ENCODE measurements around the gene FNDC3B. TPM values are rescaled to one million over a fixed set of nuclear protein-coding genes. Genes with fewer than 3 reads are reported as not detected.

FNDC3B gene
- total RNA-seq, 1 donor from 2014 or later, result 56.1 TPM

GRCh38 chr3:172066880-172067796 lies 27.8 kb downstream of the FNDC3B start:
- ATAC-seq (ENCODE audit: poor library complexity) (no peak), DNase-seq (no peak)
- intact Hi-C loops (cut with DNase I), result no loop called here

- intact Hi-C loops (cut with DNase I), result no loop called here
- DNase-seq (no peak), ATAC-seq (ENCODE audit: poor library complexity) (no peak)
Observed at GRCh38 chr3:172067837-172068440, 28.6 kb downstream of the FNDC3B start.

- intact Hi-C loops (cut with DNase I), result no loop called here
- DNase-seq (no peak), ATAC-seq (ENCODE audit: poor library complexity) (no peak)
Observed at GRCh38 chr3:172068977-172069376, 29.6 kb downstream of the FNDC3B start.

GRCh38 chr3:172069478-172069877 lies 30.1 kb downstream of the FNDC3B start:
- no peak for ATAC-seq (ENCODE audit: poor library complexity)
- intact Hi-C loops (cut with DNase I), result no loop called here

GRCh38 chr3:172070269-172070668 lies 30.9 kb downstream of the FNDC3B start:
- intact Hi-C loops (cut with DNase I), result no loop called here
- no peak for DNase-seq
- no peak for ATAC-seq (ENCODE audit: poor library complexity)

More at GRCh38 chr3:172069478-172069877, 30.1 kb downstream of the FNDC3B start:
- DNase-seq, result no peak

GRCh38 chr3:172070802-172071201 lies 31.4 kb downstream of the FNDC3B start:
- no peak for ATAC-seq (ENCODE audit: poor library complexity)
- intact Hi-C loops (cut with DNase I), result no loop called here
- no peak for DNase-seq

- intact Hi-C loops (cut with DNase I), result no loop called here
- ATAC-seq (ENCODE audit: poor library complexity) (no peak), DNase-seq (no peak)
Observed at GRCh38 chr3:172071780-172072330, 32.5 kb downstream of the FNDC3B start.

GRCh38 chr3:172072543-172072942 lies 33.2 kb downstream of the FNDC3B start:
- ATAC-seq (ENCODE audit: poor library complexity) (no peak), DNase-seq (no peak)
- intact Hi-C loops (cut with DNase I), result no loop called here

GRCh38 chr3:172073262-172073915 lies 34.0 kb downstream of the FNDC3B start:
- no peak for ATAC-seq (ENCODE audit: poor library complexity)
- intact Hi-C loops (cut with DNase I), result no loop called here

GRCh38 chr3:172074032-172074431 lies 34.7 kb downstream of the FNDC3B start:
- DNase-seq, result no peak
- intact Hi-C loops (cut with DNase I), result no loop called here
- ATAC-seq (ENCODE audit: poor library complexity), result no peak

More at GRCh38 chr3:172073262-172073915, 34.0 kb downstream of the FNDC3B start:
- DNase-seq, result no peak

GRCh38 chr3:172074586-172074985 lies 35.2 kb downstream of the FNDC3B start:
- intact Hi-C loops (cut with DNase I), result no loop called here
- DNase-seq, result no peak
- peak; percentile 75 for ATAC-seq (ENCODE audit: poor library complexity)

- DNase-seq (no peak), ATAC-seq (ENCODE audit: poor library complexity) (no peak)
- intact Hi-C loops (cut with DNase I), result no loop called here
Observed at GRCh38 chr3:172076212-172076611, 36.8 kb downstream of the FNDC3B start.

- no peak for ATAC-seq (ENCODE audit: poor library complexity)
- DNase-seq, result no peak
- intact Hi-C loops (cut with DNase I), result no loop called here
Observed at GRCh38 chr3:172077197-172077757, 37.9 kb downstream of the FNDC3B start.

- DNase-seq, result no peak
- intact Hi-C loops (cut with DNase I), result no loop called here
- ATAC-seq (ENCODE audit: poor library complexity), result no peak
Observed at GRCh38 chr3:172078244-172078643, 38.9 kb downstream of the FNDC3B start.

- intact Hi-C loops (cut with DNase I), result no loop called here
- ATAC-seq (ENCODE audit: poor library complexity) (no peak), DNase-seq (no peak)
Observed at GRCh38 chr3:172078721-172079120, 39.3 kb downstream of the FNDC3B start.

GRCh38 chr3:172079326-172079976 lies 40.1 kb downstream of the FNDC3B start:
- intact Hi-C loops (cut with DNase I), result no loop called here
- no peak for DNase-seq
- ATAC-seq (ENCODE audit: poor library complexity), result no peak

GRCh38 chr3:172080503-172080902 lies 41.1 kb downstream of the FNDC3B start:
- intact Hi-C loops (cut with DNase I), result no loop called here
- no peak for ATAC-seq (ENCODE audit: poor library complexity)
- DNase-seq, result no peak

- DNase-seq, result no peak
- intact Hi-C loops (cut with DNase I), result no loop called here
- ATAC-seq (ENCODE audit: poor library complexity), result peak; percentile 83
Observed at GRCh38 chr3:172082269-172082668, 42.9 kb downstream of the FNDC3B start.
